T-helper 1 cell treated with Interleukin-12 subunit alpha and Interleukin-12 subunit beta and Interleukin-4 antibody, amounts not matched to agents 30 ng/mL and 1 ng/mL, for 36 hours (primary cell): ENCODE measurements around the gene VEGFD. TPM values are rescaled to one million over a fixed set of nuclear protein-coding genes. Genes with fewer than 3 reads are reported as not detected.
"Not testable (repeated sequence)": the region's sequence is repeated elsewhere in the genome, so short reads cannot be mapped to it uniquely, and the experiment has no call there.

ENCODE experiments used
- intact Hi-C: fragments of 100-400 bp; cut with micrococcal nuclease; formaldehyde crosslinking; loops from one replicate; pipeline ENCODE4 v1.15.1; 2024
- total RNA-seq: library from RNA; stranded (reverse); gene quantifications from 2 replicates; pipeline ENCODE4 v1.2.3, GENCODE V29; 2022

The VEGFD gene
- total RNA-seq, 1 donor from 2014 or later, result not detected

DNA sequence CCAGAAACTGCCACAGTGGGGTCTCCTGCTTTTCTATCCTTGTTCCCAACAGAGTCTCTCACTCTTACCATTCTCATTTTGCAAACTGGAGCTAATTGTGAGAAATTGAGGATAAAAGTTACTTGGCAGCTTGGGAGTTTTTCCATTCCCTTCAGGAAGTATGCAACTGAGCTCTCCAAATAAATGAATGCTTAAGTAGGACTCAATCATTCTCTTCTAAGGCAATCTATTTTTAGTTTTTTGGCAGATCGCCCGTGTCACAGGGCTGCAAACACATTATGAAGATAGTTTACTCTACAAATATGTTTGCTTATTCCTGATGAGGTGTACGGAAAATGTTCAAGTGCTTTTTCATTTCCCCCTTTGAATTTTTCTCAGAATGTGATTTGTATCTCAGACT lies 74.1 kb downstream of the VEGFD start:
- intact Hi-C loops, result no loop called here

- intact Hi-C loops, result not testable (repeated sequence)
These were observed 78.3 kb downstream of the VEGFD start for GRCh38 chrX:15305899-15306298.

DNA sequence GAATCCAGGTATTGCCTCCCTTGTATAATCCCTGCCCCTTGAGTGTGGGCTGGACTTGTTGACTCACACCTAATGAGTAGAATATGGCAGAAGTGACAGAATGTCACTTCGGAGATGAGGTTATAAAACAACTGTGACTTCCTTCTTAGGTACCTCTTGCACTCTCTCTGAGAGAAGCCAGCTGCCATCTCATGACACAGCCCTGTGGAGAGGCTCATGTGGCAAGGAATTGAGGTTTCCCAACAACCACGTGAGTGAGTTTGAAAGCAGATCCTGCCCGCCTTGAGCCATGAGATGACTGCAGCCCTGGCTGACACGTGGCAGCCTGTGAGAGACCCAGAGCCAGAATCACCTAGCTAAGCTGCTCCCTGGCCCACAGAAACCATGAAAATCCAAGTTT lies 82.3 kb downstream of the VEGFD start:
- intact Hi-C loops, result loop anchor here (2.0 kb wide), 1 partner anchor 33 kb away; the partner anchor contains the start of gene PIGA

GRCh38 chrX:15299941-15300851 lies 84.0 kb downstream of the VEGFD start:
- intact Hi-C loops, result loop anchor here (1.0 to 2.0 kb wide), 2 partner anchors 35 to 171 kb away; partner anchors contain the start of gene PIGA

DNA sequence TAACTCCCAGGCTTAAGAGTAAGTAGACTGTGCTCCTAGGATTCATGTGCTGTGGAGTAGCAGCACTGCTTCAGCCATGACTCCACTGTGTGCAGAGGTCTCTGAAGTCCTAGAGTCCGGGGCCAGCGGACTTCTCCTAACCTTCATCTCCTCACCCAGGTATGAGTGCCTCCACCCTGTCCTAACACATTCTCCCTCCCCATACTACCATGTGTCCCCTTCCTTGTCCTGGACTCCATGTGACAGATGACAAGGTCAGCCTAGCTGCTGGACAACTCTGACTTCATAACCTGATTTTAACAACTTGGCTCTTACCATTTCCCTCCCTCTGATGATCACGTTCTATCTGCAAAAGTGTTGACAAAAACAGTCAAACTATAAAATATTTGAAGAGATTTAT lies 85.4 kb downstream of the VEGFD start:
- intact Hi-C loops, result no loop called here

DNA sequence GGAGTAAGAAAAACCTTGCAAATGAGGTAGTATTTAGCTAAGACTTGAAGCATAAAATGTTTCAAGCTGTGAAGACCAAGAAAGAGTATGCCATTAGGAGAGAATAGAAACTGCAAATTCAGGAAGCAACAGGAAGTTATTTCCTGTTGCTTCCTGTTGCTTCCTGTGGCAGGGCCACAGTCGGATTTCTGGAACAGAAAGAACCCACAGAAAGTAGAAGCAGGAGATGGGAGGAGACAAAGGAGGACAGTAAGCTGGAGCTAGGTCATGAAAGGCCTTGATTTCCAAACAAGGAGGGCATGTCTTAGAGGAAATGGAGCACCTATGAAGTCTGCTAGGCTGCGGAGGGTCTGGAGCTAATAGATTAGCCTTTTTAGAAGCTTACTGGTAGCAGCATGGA lies 86.0 kb downstream of the VEGFD start:
- intact Hi-C loops, result no loop called here

Other genes starting within 250 kb of the VEGFD start
- 0.34 and 0.39 TPM in 2 replicates for gene ASB9, start 114.3 kb downstream of the VEGFD start, total RNA-seq
- not detected in 2 replicates for gene ASB11, start 68.8 kb downstream of the VEGFD start, total RNA-seq
- 19.4 and 21.3 TPM in 2 replicates for gene PIGA, start 48.9 kb downstream of the VEGFD start, total RNA-seq
- 9.3 and 10.7 TPM in 2 replicates for gene PIR, start 108.9 kb upstream of the VEGFD start, total RNA-seq
- gene BMX, start 116.4 kb upstream of the VEGFD start, total RNA-seq, result not detected in 2 replicates
- not detected in 2 replicates for gene ACE2, start 216.5 kb upstream of the VEGFD start, total RNA-seq